Mesendoderm (in vitro differentiated cells): ENCODE measurements around the gene CCZ1.
"Not testable (repeated sequence)": the region's sequence is repeated elsewhere in the genome, so short reads cannot be mapped to it uniquely, and the experiment has no call there.

Experiments
- DNase-seq: peaks from one replicate; pipeline ENCODE4 v3.0.0; 2013
- H2AK5ac ChIP-seq: 2 replicates; pipeline ENCODE4 v1.6.1; 2013; ENCODE audit warnings: low read length, inconsistent platforms
- H2BK120ac ChIP-seq: 2 replicates; pipeline ENCODE4 v1.6.1; 2013; ENCODE audit warnings: low read depth, mild to moderate bottlenecking, low read length, moderate library complexity, mixed read lengths
- H2BK15ac ChIP-seq: replicated peaks from 2 replicates; pipeline ENCODE4 v1.6.1; 2013; ENCODE audit warnings: low read depth, mild to moderate bottlenecking, moderate library complexity
- H2BK5ac ChIP-seq: 2 replicates; pipeline ENCODE4 v1.6.1; 2013; ENCODE audit warnings: low read length, inconsistent platforms
- H3K18ac ChIP-seq: 2 replicates; pipeline ENCODE4 v1.6.1; 2013; ENCODE audit warnings: mild to moderate bottlenecking, low read length, mixed read lengths
- H3K23ac ChIP-seq: one replicate; pipeline ENCODE4 v1.6.1; 2013; ENCODE audit warnings: low read length
- H3K27ac ChIP-seq: 2 replicates; pipeline ENCODE4 v1.5.1; 2013; ENCODE audit warnings: low read depth, mild to moderate bottlenecking, inconsistent platforms, low read length, moderate library complexity
- H3K27me3 ChIP-seq: 2 replicates; pipeline ENCODE4 v1.6.1; 2013; ENCODE audit warnings: low read length, control low read depth, mild to moderate bottlenecking, inconsistent platforms; ENCODE audit not compliant: insufficient read depth, poor library complexity
- H3K36me3 ChIP-seq: 2 replicates; pipeline ENCODE4 v1.6.1; 2013; ENCODE audit warnings: low read length, inconsistent platforms; ENCODE audit not compliant: control insufficient read depth, insufficient read depth
- H3K4ac ChIP-seq: one replicate; pipeline ENCODE4 v1.6.1; 2013; ENCODE audit warnings: low read depth, mild to moderate bottlenecking, low read length, moderate library complexity
- H3K4me1 ChIP-seq: 2 replicates; pipeline ENCODE4 v1.6.1; 2013; ENCODE audit warnings: low read depth, low read length, inconsistent platforms; ENCODE audit not compliant: control insufficient read depth
- H3K4me2 ChIP-seq: 2 replicates; pipeline ENCODE4 v1.6.1; 2013; ENCODE audit warnings: low read length
- H3K4me3 ChIP-seq: 2 replicates; pipeline ENCODE4 v1.5.1; 2013; ENCODE audit warnings: mild to moderate bottlenecking, low read length
- H3K56ac ChIP-seq: one replicate; pipeline ENCODE4 v1.6.1; 2013; ENCODE audit warnings: low read length
- H3K79me1 ChIP-seq: 2 replicates; pipeline ENCODE4 v1.6.1; 2013; ENCODE audit warnings: low read length, inconsistent platforms
- H3K79me2 ChIP-seq: 2 replicates; pipeline ENCODE4 v1.6.1; 2013; ENCODE audit warnings: mild to moderate bottlenecking, low read length; ENCODE audit not compliant: control insufficient read depth, insufficient read depth
- H3K9ac ChIP-seq: 2 replicates; pipeline ENCODE4 v1.6.1; 2013; ENCODE audit warnings: low read length, inconsistent platforms
- H4K5ac ChIP-seq: one replicate; pipeline ENCODE4 v1.6.1; 2013; ENCODE audit warnings: low read length
- H4K8ac ChIP-seq: one replicate; pipeline ENCODE4 v1.6.1; 2013; ENCODE audit warnings: low read depth, mild to moderate bottlenecking, control low read depth, low read length, moderate library complexity
- WGBS: extraction: QIAGEN DNeasy Blood & Tissue Kit; methylation state at CpG from one replicate; pipeline ENCODE4 v1.1.7; 2013; ENCODE audit warnings: low lambda C conversion rate, missing lambda C conversion rate; ENCODE audit not compliant: insufficient coverage; ENCODE audit errors: extremely low coverage; 5-methylcytosine and 5-hydroxymethylcytosine counted together

Gene CCZ1

GRCh38 chr7:5872326-5872725 is 26.2 kb upstream of the CCZ1 start:
- H2BK120ac ChIP-seq = no peak overlapping the region
- no peak for DNase-seq
- H4K5ac ChIP-seq = no peak overlapping the region
- H2BK5ac ChIP-seq = no peak overlapping the region
- no peak overlapping the region for H2BK15ac ChIP-seq
- H2AK5ac ChIP-seq = no peak overlapping the region
- H3K56ac ChIP-seq = no peak overlapping the region
- no peak overlapping the region for H3K23ac ChIP-seq
- no peak overlapping the region for H3K4me2 ChIP-seq
- H4K8ac ChIP-seq = no peak overlapping the region
- no peak overlapping the region for H3K4me3 ChIP-seq
- no peaks in the 10 kb centered on the region for H3K79me1 ChIP-seq
- no peaks in the 10 kb centered on the region for H3K27me3 ChIP-seq
- H3K27ac ChIP-seq = no peak overlapping the region
- H3K4ac ChIP-seq = no peak overlapping the region
- no peaks in the 10 kb centered on the region for H3K36me3 ChIP-seq
- H3K18ac ChIP-seq = no peak overlapping the region
- no peaks in the 10 kb centered on the region for H3K4me1 ChIP-seq
- no peaks in the 10 kb centered on the region for H3K79me2 ChIP-seq
- WGBS = no CpG with 5 or more reads among the region's 7 CpGs
- no peak overlapping the region for H3K9ac ChIP-seq

GRCh38 chr7:5879591-5879990 is 18.9 kb upstream of the CCZ1 start:
- H3K9ac ChIP-seq, H4K8ac ChIP-seq, H3K23ac ChIP-seq, H3K18ac ChIP-seq, H3K27ac ChIP-seq, H4K5ac ChIP-seq, H2BK5ac ChIP-seq, DNase-seq, H3K79me2 ChIP-seq, H2BK15ac ChIP-seq, H2AK5ac ChIP-seq, H3K36me3 ChIP-seq, H3K4me3 ChIP-seq, H3K56ac ChIP-seq, H3K27me3 ChIP-seq, H3K4me2 ChIP-seq, H3K79me1 ChIP-seq, H3K4me1 ChIP-seq, H2BK120ac ChIP-seq, H3K4ac ChIP-seq: not testable (repeated sequence)
- WGBS = no CpG with 5 or more reads among the region's 3 CpGs

- H3K18ac ChIP-seq, H3K79me1 ChIP-seq, H2BK5ac ChIP-seq, H3K36me3 ChIP-seq, H3K23ac ChIP-seq, H3K56ac ChIP-seq, H2AK5ac ChIP-seq, DNase-seq, H2BK120ac ChIP-seq, H3K27ac ChIP-seq, H3K9ac ChIP-seq, H3K4ac ChIP-seq, H3K4me1 ChIP-seq, H3K4me2 ChIP-seq, H3K27me3 ChIP-seq, H3K4me3 ChIP-seq, H4K8ac ChIP-seq, H3K79me2 ChIP-seq, H4K5ac ChIP-seq, H2BK15ac ChIP-seq: not testable (repeated sequence)
- no CpG with 5 or more reads among the region's 6 CpGs for WGBS
Observed at GRCh38 chr7:5880106-5880505, 18.4 kb upstream of the CCZ1 start.

GRCh38 chr7:5884431-5884830 is 14.1 kb upstream of the CCZ1 start:
- H3K36me3 ChIP-seq, H3K4me3 ChIP-seq, H2BK15ac ChIP-seq, H3K9ac ChIP-seq, H3K79me1 ChIP-seq, H4K8ac ChIP-seq, H3K4ac ChIP-seq, H2AK5ac ChIP-seq, H2BK120ac ChIP-seq, H3K4me1 ChIP-seq, H3K18ac ChIP-seq, H4K5ac ChIP-seq, H3K79me2 ChIP-seq, DNase-seq, H3K23ac ChIP-seq, H3K27ac ChIP-seq, H3K56ac ChIP-seq, H3K4me2 ChIP-seq, H3K27me3 ChIP-seq, H2BK5ac ChIP-seq: not testable (repeated sequence)
- no CpG with 5 or more reads among the region's 5 CpGs for WGBS

- not testable (repeated sequence) for H3K27ac ChIP-seq
Observed at GRCh38 chr7:5888021-5888420, 10.5 kb upstream of the CCZ1 start.

GRCh38 chr7:5890244-5890643 is 8.3 kb upstream of the CCZ1 start:
- H3K4ac ChIP-seq, H3K79me1 ChIP-seq, H3K9ac ChIP-seq, H2BK5ac ChIP-seq, H2BK120ac ChIP-seq, H3K4me1 ChIP-seq, H3K18ac ChIP-seq, H3K79me2 ChIP-seq, DNase-seq, H3K4me3 ChIP-seq, H4K8ac ChIP-seq, H3K56ac ChIP-seq, H3K27me3 ChIP-seq, H4K5ac ChIP-seq, H3K27ac ChIP-seq, H2BK15ac ChIP-seq, H3K4me2 ChIP-seq, H2AK5ac ChIP-seq, H3K23ac ChIP-seq, H3K36me3 ChIP-seq: not testable (repeated sequence)
- no CpG with 5 or more reads among the region's 2 CpGs for WGBS

More at GRCh38 chr7:5888021-5888420, 10.5 kb upstream of the CCZ1 start:
- not testable (repeated sequence) for H4K8ac ChIP-seq, H2BK15ac ChIP-seq, H4K5ac ChIP-seq, H2AK5ac ChIP-seq, H3K4ac ChIP-seq, H2BK5ac ChIP-seq, H3K23ac ChIP-seq, H3K79me2 ChIP-seq, H3K4me2 ChIP-seq, H3K36me3 ChIP-seq, H3K18ac ChIP-seq, H3K9ac ChIP-seq, H3K27me3 ChIP-seq, DNase-seq, H3K56ac ChIP-seq, H3K4me1 ChIP-seq, H2BK120ac ChIP-seq, H3K4me3 ChIP-seq, H3K79me1 ChIP-seq
- WGBS = no CpG with 5 or more reads among the region's 5 CpGs
